Pancreas (tissue), 10 donors: Measurements from ENCODE around the gene CLVS2. TPM values are rescaled to one million over a fixed set of nuclear protein-coding genes. Genes with fewer than 3 reads are reported as not detected.

Experiments used
- ATAC-seq, 4 donors: fragments of 200-7000 bp; cut with Tn5 transposase; one replicate each; pipeline versions ENCODE4 v1.8.0 to v1.9.1; 2020; ENCODE audit warnings: mild to moderate bottlenecking in 4 of 4, moderate library complexity in 4 of 4
- DNase-seq, 6 donors: peaks; one replicate each; pipeline ENCODE4 v3.0.0-alpha.2; 2020
- FAIRE-seq: peaks from 2 replicates; lab custom pipeline; 2012; peaks lifted over from hg19 to GRCh38; lab: Jason Lieb, UNC
- H3K27ac ChIP-seq, 4 donors: fragments of 200-600 bp; sonication (generic); 1 replicate in 3 of 4; 2 replicates in 1 of 4; pipeline versions ENCODE4 v1.5.0 to v1.8.0; 2020
- H3K27me3 ChIP-seq, 4 donors: fragments of 200-600 bp; one replicate each; pipeline ENCODE4 v1.8.0; 2021
- H3K36me3 ChIP-seq, 3 donors: fragments of 200-600 bp; sonication (generic) in 1 of 3; one replicate each; pipeline versions ENCODE4 v1.5.0 to v1.8.0; 2020 to 2021
- H3K4me1 ChIP-seq, 3 donors: fragments of 200-600 bp; one replicate each; pipeline ENCODE4 v1.8.0; 2021
- H3K4me3 ChIP-seq, 4 donors: fragments of 200-600 bp; sonication (generic) in 2 of 4; one replicate each; pipeline versions ENCODE4 v1.5.0 to v1.8.0; 2020 to 2021
- H3K9me3 ChIP-seq, 4 donors: fragments of 200-600 bp; one replicate each; pipeline ENCODE4 v1.8.0; 2021
- CTCF ChIP-seq, 4 donors: fragments of 200-600 bp; sonication (generic) in 3 of 4; IDR thresholded peaks; one replicate each; pipeline versions ENCODE4 v1.5.0 to v1.8.0; 2021; ENCODE audit warnings: antibody characterized with exemption in 4 of 4
- WGBS, 2 donors: extraction: QIAGEN DNeasy Blood & Tissue Kit; methylation state at CpG; one replicate each; pipeline ENCODE4 v1.1.7; 2013; 5-methylcytosine and 5-hydroxymethylcytosine counted together
- intact Hi-C, 3 donors: fragments of 100-400 bp; cut with DNase I; formaldehyde crosslinking; loops; one replicate each; pipeline versions ENCODE4 v1.11.1 to v1.14.2; 2022
- polyA plus RNA-seq, 2 donors: library from polyadenylated mRNA; stranded (reverse); fragments of 200-250 nt; gene quantifications; one replicate each; pipeline ENCODE4 v1.2.3, GENCODE V29; 2013
- total RNA-seq, 6 donors: library from RNA; stranded (reverse); fragmentation: NEBNext Ultra II Directional in 4 of 6; extraction: Animal tissue kit (Norgen Biotek cat#: 25700) in 4 of 6; gene quantifications; one replicate each; pipeline versions ENCODE4 v1.2.1 to v1.2.4, GENCODE V29; 2021 to 2023
- donor health status: healthy with polysubstance abuse.
- donor health status: DM: no; HTN: no; CAD: no; lungs with moderate emphysema.
- donor health status: DM: no; HTN: no; CAD: no.
- donor health status: control.
- donor health status: control.
- donor health status: Bipolar disorder and iron deficiency.
- donor health status: DM: yes; HTN: yes; CAD: no.
- donor health status: DM: no; HTN: no; CAD: no.
- donor health status: DM: no; HTN: no; CAD: no.
- donor health status: DM: yes; HTN: yes; CAD: no.

The CLVS2 gene
- total and polyA plus RNA-seq, 8 donors = under 0.01 to 0.06 (median 0.03) TPM; not detected in 4

GRCh38 chr6:123028263-123028662 lies 32.2 kb downstream of the CLVS2 start:
- no peak for FAIRE-seq
- Histone ChIP-seq H3K4me3 (no peak overlapping the region), H3K27me3 (no peaks in the 10 kb centered on the region), H3K4me1 (no peaks in the 10 kb centered on the region), H3K36me3 (no peaks in the 10 kb centered on the region), H3K9me3 (no peaks in the 10 kb centered on the region), H3K27ac (no peak overlapping the region)
- DNase-seq = no peak
- no peak for ATAC-seq
- no peak for TF ChIP-seq CTCF (IDR thresholded peaks at IDR 0.05)
- WGBS, 2 donors = 50 to 67% methylated on average over 5 of the region's 5 CpGs
- intact Hi-C loops = no loop called here

- no peak for ATAC-seq
These were observed 34.2 kb downstream of the CLVS2 start for GRCh38 chr6:123030282-123030681.

GRCh38 chr6:123036648-123037047 lies 40.6 kb downstream of the CLVS2 start:
- no peak for ATAC-seq
- no peak for FAIRE-seq
- intact Hi-C loops = no loop called here
- no peaks in the 10 kb centered on the region for H3K9me3 ChIP-seq
- TF ChIP-seq CTCF (IDR thresholded peaks at IDR 0.05) = no peak
- H3K27ac ChIP-seq = no peak overlapping the region
- DNase-seq = no peak
- H3K27me3 ChIP-seq = no peaks in the 10 kb centered on the region
- H3K4me1 ChIP-seq = no peaks in the 10 kb centered on the region
- no peaks in the 10 kb centered on the region for H3K36me3 ChIP-seq
- H3K4me3 ChIP-seq = no peak overlapping the region
- WGBS, 2 donors = 37 to 60% methylated on average over 3 of the region's 3 CpGs

More at GRCh38 chr6:123030282-123030681, 34.2 kb downstream of the CLVS2 start:
- Histone ChIP-seq H3K9me3 (no peaks in the 10 kb centered on the region), H3K27me3 (no peaks in the 10 kb centered on the region), H3K36me3 (no peaks in the 10 kb centered on the region), H3K27ac (no peak overlapping the region), H3K4me1 (no peaks in the 10 kb centered on the region), H3K4me3 (no peak overlapping the region)
- no peak for TF ChIP-seq CTCF (IDR thresholded peaks at IDR 0.05)
- DNase-seq (no peak), FAIRE-seq (no peak)
- intact Hi-C loops = no loop called here

GRCh38 chr6:123039431-123039830 lies 43.4 kb downstream of the CLVS2 start:
- Histone ChIP-seq H3K9me3 (no peaks in the 10 kb centered on the region), H3K4me1 (no peaks in the 10 kb centered on the region), H3K27ac (no peak overlapping the region), H3K36me3 (no peaks in the 10 kb centered on the region), H3K4me3 (no peak overlapping the region), H3K27me3 (no peaks in the 10 kb centered on the region)
- no peak for TF ChIP-seq CTCF (IDR thresholded peaks at IDR 0.05)
- 76 to 88% methylated on average over 3 of the region's 3 CpGs for WGBS, 2 donors
- ATAC-seq (no peak), DNase-seq (no peak), FAIRE-seq (no peak)
- intact Hi-C loops = no loop called here

GRCh38 chr6:123042401-123042800 lies 46.4 kb downstream of the CLVS2 start:
- TF ChIP-seq CTCF (IDR thresholded peaks at IDR 0.05) = no peak
- no peak for FAIRE-seq
- no peaks in the 10 kb centered on the region for H3K27me3 ChIP-seq
- H3K36me3 ChIP-seq = no peaks in the 10 kb centered on the region
- no peak overlapping the region for H3K27ac ChIP-seq
- no peak for ATAC-seq
- WGBS, 2 donors = 37 to 52% methylated on average over 2 of the region's 2 CpGs
- H3K9me3 ChIP-seq = no peaks in the 10 kb centered on the region
- DNase-seq = no peak
- H3K4me3 ChIP-seq = no peak overlapping the region
- H3K4me1 ChIP-seq = no peaks in the 10 kb centered on the region
- intact Hi-C loops = no loop called here
